HG02852 (cell line): ENCODE measurements around the gene ACBD6.

Source experiments
- ATAC-seq: cut with Tn5 transposase; IDR thresholded peaks from one replicate; pipeline ENCODE4 v1.9.1; 2021; ENCODE audit warnings: mild to moderate bottlenecking, moderate library complexity; ENCODE audit not compliant: unreplicated experiment

The ACBD6 gene

DNA sequence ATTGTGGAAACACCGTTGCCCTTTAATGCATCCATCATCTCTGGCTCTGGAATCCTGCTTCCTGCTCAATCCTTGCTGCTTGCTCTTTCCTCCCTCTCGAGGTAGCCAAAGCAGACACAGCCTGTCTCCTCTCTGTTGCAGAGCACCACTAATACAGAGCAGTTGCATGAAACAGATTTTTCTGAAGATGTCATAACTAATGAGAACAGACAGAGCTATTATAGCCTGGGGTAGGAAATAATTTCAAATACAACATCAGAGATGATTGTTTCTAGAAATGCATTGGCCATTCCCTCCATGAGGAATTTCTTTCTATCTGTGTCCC, 23.3 kb upstream of the ACBD6 start:
- ATAC-seq = no peak

DNA sequence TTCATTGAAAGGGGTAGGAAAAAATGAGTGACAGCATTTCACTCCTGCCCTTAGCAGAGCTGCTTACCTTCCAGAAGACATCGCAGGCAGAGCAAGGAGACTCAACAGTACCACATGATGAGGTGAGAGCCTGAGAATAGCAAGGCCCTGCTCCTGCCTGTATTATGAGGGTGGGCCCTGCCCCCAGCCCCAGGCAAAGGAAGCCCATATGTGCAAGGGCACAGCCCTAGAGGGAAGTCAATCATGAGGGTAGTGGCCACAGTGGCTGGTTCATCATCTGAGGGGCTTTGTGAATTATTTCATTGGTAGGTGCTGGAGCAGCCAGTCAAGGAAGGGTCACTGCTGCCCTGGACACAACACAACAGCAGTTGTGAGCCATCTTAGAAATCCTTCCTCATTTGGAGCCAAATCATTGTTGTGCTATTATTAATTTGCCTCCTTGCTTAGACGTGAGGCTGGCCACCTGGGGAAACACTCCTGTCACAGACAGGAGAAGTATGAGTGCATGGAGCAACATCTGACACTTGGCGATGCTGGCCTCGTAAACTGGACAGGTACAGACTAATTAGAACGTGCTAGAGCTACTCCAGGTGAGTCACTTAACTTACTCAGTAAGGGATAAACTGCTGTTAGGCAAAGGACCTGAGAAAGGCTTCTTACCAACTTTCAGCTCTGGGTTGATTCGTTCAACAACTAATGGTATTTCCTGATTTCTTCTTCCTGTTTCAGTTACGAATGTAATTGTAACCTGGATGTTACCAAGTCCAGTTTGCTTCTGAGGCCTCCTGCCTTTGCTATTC, 22.7 kb upstream of the ACBD6 start:
- no peak for ATAC-seq

DNA sequence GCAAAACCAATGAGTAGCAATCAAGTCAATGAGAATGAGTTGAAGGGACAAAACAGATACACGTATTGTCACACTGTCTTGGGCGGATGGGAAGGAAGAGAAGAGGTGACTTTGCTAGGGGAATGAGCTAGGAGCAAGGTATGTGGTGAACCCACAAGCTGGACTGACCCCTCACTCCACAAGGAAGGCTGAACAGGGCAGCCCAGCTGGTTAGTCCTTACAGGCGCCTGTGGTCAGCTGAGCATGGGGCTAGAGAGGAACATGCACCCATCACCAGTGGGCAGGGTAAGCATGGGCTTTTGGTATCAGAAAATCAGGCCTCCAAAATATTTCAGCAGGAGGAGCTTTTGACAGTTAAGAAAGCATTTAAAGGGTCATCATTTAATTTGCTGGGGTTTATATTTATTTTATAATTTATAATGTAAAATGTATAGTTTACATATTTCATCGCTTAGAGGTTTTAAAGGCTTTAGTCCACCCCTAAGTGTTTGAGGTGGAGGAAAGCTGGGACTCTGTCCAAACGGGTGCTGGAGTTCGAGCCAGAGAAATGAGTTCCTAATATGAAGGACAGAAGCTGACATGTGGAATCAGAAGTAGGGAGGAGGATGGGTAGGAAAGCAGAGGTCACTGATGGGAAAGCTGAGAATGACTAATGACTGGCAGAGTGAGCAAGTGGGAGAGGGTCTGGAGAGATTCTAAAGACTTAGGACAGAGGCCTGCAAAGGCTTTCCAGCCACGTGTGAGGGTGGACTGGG, 22.0 kb upstream of the ACBD6 start:
- no peak for ATAC-seq

DNA sequence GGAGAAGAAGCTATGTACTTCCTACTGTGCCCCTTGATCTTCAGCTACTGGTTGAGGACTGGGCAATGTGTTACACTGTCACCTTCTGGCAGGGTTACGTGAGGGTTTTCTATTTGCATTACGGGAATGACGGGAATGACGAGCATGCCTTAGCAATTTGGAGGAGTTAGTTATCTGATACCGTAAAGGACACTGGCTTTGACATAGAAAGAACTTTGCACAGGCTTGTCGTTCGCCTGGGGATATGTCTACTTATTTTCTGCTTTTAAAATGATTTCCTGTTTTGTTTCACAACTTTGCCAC, 19.8 kb upstream of the ACBD6 start:
- ATAC-seq = no peak

DNA sequence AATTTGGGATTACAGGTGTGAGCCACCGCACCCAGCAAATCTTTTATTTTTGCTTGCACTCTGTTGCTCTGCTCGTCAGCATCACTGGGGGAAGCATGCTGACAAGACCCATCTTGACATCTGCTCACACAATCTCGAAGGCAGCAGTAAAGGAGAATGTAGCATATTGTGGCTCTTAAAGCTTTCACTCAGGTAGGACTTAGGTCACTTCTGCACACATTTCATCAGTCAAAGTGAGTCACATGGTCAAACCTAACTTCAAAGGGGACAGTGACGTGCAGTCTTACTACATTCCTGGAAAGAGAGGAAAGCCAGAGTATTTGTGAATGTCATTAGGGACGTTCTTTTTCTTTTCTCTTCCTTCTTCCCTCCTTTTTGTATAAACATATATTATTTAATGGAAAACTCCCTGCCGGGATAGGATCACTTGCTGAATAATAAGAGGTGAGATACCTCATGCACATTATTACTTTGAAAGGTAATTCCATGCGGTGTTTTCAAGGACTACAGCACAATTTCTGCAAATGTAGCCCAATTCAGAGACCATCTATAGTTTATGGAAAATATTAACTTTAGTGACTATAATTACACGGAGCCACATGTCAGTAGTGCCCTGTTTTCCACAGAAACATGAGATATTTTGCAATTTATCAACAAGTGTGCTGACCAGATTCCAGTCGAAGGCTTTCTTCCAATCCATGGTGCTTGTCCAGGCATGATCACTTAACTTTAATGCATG, 19.3 kb upstream of the ACBD6 start:
- no peak for ATAC-seq

DNA sequence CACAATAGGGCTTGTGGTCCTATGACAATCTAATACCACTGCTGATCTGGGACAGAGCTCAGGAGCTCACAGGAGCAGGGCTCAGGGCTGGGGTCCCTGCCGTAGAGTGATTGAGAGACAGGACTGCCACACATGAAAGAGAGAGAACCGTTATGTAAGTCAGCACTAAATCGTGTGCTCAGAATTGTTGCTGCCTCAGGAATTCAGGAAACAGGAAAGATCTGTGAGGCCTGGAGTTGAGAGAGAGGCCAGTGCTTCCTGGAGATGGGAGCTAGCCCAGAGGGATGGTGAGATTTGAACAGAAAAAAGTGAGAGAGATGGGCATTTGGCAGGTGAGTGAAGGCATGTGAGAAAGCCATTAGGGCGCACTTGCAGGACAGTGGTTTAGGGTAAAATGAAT, 17.5 kb upstream of the ACBD6 start:
- no peak for ATAC-seq

DNA sequence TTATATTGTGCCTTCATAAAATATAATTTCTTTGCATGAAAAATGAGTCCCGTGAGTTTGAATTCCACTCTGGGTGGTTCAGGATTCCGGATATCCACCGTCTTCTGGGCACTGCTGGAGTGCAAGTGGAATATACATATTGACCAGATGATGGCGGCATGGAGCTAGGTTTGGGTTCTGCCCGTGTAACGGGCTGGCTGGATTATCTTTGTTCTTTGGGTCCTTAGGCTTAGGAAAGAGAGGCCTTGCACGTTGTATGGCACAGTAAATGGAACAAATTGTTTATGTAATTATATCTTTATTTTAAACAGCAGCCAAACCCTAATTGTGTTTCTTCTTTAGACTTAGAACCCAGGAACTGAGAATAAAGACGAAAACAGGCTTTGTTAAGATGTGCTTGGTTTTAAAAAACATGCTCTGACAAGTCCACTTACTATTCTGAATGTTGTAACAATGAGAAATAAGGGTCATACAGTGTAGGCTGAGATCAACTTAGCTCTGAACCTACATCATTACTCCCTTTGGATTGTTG, 13.5 kb upstream of the ACBD6 start:
- peak; percentile 90 for ATAC-seq

DNA sequence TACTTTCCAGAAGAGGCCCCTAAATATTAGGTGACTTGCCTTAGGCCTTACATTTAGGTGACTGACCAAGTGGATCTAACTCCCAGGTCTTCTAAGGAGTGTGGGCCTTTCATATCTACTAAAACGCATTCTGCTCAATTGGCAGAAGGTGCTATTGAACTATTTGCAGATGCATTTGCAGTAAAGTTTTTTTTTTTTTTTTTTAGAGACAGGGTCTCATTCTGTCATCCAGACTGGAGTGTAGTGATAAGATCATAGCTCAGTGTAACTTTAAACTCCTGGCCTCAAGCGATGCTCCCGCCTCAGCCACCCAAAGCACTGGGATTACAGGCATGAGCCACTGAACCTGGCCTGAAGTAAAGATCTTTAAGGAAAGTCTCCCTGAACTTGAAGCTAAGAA, 13.0 kb upstream of the ACBD6 start:
- ATAC-seq = no peak

DNA sequence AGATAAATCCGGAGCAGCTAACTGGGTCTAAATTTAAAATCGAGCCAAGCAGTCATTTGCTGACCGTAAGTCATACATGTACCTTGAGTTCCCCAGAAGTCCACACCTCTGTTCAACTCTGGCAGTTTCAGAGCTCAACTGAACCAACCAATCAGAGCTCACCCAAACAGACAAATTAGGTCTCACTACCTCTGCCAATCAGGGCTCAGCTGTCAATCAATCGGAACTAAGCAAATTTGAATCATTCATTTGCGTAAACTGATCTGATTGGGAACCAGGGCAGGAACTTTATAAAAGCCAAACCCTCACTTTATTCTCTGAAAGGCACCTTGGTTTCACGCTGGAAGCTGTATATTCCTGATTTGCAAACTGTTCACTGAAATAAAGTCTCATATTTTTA, 11.2 kb upstream of the ACBD6 start:
- no peak for ATAC-seq

DNA sequence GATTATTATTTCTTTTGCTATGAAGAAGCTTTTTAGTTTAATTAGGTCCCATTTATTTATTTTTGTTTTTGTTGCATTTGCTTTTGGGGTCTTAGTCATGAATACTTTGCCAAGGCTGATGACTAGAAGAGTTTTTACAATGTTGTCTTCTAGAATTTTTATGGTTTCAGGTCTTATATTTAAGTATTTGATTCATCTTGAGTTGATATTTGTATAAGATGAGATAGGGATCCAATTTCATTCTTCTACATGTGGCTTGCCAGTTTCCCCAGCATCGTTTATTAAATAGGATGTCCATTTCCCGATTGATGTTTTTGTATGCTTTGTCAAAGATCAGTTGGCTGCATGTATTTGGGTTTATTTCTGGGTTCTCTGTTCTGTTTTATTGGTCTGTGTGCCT, 8.5 kb upstream of the ACBD6 start:
- no peak for ATAC-seq

DNA sequence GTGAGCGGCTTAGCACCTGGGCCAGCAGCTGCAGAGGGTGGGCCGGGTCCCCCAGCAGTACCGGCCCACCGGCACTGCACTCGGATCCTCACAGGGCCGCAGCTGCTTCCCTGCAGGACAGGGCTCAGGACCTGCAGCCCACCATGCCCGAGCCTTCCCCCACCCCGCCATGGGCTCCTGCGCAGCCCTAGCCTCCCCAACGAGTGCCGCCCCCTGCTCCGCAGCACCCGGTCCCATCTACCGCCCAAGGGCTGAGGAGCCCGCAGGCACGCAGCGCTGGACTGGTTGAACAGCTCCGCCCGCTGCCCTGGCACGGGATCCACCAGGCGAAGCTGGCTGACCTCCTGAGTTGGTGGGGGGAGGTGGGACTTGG, 6.3 kb upstream of the ACBD6 start:
- no peak for ATAC-seq

DNA sequence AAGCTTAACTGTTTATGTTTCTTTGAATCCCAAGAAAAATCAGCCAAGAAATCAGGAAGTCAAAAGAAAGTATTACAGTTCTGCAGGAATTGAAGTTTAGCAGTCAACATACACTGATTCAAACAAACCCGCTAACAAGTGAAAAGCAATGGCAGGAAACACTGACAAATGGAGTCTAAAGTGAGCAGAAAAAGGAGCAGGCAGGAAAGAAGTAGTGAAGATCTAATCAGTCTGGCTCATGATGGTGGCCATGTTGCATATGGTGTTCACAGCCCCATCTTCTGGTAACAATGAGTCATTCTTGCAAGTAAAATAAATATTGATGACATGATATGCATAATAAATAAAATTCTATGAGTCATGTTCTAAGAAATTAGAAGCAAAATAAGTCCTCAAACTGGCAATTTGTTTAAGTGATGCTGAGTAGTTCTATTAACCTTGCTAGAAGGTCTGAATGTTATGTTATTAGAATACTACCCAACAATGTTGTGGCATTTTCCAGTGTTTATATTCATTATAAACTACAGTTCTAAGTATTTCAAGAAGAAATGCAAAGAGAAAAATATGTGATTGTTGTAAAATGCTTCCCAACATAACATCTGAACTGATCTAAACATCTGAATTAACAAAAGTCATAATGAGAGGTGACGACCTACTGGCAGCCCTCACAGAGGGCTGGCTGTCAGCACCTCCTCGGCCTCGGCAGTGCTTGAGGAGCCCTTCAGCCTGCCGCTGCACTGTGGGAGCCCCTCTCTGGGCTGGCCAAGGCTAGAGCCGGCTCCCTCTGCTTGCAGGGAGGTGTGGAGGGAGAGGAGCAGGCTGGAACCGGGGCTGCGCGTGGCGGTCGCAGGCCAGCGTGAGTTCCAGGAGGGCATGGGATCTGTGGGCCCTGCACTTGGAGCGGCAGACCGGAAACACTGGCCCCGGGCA, 5.7 kb upstream of the ACBD6 start:
- ATAC-seq = no peak

DNA sequence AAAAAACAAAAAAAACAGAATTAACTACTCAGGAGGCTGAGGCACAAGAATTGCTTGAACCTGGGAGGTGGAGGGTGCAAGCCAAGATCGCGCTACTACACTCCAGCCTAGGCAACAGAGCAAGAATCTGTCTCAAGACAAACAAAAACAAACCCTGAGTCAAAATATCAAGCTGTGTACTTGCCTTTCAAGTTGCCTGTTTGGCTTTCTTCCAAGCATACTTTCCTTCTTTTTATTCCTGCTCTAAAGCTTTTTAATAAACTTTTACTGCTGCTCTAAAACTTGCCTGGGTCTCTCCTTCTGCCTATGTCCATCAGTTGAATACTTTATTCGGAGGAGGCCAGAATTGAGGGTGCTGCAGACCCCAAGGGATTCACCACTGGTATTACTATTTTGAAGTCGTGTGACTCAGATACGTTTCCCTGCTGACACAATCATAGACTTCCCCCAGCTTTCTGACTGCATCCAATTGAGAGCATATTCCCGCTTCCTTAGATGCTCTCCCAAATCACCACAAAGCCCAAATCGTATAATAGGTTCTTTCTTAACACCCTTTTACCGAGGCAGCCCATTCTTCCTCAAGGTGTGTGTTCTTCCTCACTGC, 3.5 kb upstream of the ACBD6 start:
- no peak for ATAC-seq

DNA sequence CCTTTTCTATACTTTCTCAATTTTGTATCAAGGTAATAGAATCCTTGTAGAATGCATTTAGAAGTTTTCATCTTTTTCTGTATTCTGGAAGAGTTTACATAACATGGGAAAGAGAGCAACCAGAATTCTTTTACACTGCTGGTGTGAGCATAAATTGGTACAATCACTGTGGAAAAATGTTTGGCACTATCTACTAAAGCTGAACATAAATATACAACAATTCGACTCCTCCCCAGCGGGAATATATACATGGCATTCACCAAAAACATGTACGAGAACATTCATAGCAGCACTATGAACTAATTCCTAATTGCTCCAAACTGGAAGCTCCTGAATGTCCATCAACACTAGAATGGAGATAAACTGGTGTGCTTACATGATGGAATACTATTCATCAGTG, 1.8 kb upstream of the ACBD6 start:
- ATAC-seq = no peak

DNA sequence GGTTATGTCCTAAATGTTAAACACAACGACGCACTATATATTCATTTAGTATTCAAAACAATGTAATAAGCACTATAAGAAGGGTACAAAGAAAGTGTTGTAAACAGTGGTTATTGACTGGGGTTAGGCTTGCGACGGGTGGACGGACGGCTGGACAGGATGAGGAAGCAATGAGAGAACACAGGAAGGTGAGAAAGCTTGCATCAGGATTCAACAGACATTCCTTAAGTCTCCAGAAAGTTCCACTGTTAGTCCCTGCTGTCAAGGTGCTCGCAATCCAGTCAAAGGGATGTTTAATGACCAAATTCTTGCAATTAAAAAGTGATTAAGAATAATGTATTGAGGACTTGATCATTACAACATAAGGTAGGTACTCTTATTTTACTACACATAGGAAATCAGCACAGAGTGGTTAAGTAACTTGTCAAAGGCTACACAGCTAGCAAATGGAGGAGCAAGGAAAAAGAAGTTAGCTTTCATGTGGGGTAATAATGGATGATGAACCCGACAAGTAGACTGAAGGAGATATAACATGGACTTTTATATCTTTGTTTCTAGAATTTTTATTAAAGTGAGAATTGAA, 994 bp upstream of the ACBD6 start:
- peak; percentile 1 for ATAC-seq

DNA sequence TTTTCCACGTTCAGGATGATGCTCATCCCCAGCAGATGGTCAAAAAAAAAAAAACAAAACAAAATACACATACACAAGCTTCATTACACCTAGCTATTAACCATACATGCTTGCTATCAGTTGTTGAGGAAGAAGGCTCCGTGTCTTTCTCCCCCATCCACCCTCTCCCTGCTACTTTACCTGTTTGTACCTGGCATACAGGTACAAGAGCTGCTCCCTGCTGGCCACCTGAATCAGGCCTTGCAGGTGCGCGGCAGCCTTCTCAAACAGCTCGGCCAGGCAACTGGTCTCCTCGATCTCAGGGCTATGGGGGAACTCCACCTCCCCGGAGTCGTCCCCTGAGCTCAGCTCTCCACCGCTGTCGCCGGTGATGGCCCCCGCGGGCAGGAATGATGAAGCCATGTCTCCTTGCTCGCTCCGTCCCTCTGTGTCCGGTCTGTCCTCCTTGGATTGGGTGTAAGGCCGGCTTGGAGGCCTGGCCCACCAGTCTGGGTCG, 464 bp downstream of the ACBD6 start:
- ATAC-seq = peak; percentile 31

DNA sequence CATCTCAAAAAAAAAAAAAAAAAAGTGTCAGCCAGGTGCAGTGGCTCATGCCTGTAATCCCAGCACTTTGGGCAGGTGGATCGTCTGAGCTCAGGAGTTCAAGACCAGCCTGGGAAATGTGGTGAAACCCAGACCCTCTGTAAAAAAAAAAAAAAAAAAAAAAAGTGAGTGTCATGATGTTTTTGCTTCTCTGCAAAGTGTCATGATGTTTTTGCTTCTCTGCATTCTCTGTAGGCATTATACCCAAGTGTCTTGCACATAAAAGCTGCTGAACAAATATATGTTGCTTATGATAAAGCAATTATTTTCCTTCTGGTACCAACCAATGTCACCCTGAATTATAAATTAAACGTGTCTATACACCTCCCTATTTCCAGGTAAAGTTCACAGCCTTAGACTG, 1.7 kb downstream of the ACBD6 start:
- ATAC-seq = no peak

DNA sequence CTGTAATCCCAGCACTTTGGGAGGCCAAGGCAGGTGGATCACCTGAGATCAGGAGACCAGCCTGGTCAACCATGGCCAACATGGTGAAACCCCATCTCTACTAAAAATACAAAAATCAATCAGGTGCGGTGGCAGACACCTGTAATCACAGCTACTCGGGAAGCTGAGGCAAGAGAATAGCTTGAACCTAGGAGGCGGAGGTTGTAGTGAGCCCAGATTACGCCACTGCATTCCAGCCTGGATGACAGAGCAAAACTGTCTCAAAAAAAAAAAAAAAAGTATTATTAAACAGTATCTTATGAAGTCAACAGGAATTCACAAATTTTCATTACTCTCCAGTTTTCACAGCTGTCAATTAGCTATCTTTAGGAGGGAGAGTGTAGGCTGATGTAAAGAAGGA, 3.8 kb downstream of the ACBD6 start:
- no peak for ATAC-seq

DNA sequence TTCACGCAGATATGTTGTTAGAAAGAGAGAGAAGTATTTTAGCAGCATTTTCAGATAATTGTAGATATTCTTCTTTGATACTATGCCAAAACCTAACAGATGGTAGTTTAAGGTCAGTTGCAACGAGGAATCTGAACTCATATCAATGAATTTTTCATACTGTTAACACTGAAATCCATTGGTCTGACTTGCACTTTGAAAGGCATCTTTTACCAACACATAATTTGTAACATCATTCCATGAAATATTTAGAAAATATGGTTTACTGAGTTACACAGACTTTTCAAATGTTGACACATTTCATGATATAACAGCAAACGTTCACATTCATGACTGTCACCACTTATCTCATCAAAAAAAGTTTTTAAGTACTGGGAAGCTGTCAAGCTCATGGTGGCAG, 4.6 kb downstream of the ACBD6 start:
- ATAC-seq = no peak

DNA sequence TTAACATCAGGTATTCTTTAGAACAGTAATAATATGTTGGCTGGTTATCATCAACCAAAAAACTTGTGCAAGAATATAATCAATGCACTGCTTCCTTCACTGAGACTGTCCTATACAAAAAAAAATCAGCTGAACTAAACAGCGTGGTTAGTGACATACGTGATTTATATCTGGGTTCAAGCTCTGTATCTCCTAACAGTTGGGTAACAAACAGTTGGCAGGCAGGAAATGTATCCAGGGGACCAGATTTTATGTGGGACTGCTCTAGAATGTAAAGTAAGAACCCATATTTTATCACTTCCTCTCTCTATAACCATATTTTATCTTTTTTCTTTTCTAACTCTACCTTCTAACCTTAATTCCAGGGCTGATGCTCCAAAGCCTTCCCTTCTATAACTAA, 8.0 kb downstream of the ACBD6 start:
- no peak for ATAC-seq
